Lower leg skin (tissue), 3 donors: ENCODE data around the gene ZNF362.

Experiments
- POLR2A ChIP-seq, 2 donors: fragments of 450-650 bp; IDR thresholded peaks; one replicate each; pipeline ENCODE4 v1.6.1; 2016 to 2017; ENCODE audit warnings: antibody characterized with exemption in 2 of 2, mild to moderate bottlenecking in 1 of 2, moderate library complexity in 1 of 2
- TF ChIP-seq, protein P1 (sequence below), 3 donors: fragments of 450-650 bp; IDR thresholded peaks; one replicate each; pipeline ENCODE4 v1.5.1; 2016; ENCODE audit warnings: antibody characterized with exemption in 3 of 3, mild to moderate bottlenecking in 3 of 3, moderate library complexity in 2 of 3

DNA sequence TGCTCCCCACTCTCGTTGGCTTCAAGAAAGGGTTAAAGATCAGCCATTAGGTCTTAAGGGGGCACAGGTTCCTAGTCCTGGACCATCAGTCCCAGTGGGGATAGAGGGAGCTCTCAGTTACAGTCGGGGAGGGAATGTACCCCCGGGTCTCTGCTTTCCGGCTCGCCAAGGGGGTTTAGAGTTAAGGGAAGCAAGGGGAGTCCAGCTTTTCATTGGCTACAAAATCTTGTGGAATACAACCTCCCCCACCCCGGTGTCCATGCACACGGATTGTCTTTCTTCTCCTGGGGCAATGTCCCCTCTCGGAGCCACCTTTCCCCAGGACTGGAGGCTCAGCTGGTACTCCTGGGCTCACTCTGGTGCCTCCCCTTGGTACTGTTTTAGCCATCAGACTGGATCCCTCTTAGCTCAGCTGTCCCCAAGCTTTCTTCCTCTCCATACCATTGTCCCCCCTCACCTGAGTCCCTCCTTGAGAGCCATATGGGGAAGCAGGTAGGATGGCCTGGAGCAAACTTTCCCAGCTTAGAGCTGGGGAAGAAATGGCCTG is 64.4 kb downstream of the ZNF362 start, which contains the start of gene A3GALT2:
- TF ChIP-seq, protein P1, sequence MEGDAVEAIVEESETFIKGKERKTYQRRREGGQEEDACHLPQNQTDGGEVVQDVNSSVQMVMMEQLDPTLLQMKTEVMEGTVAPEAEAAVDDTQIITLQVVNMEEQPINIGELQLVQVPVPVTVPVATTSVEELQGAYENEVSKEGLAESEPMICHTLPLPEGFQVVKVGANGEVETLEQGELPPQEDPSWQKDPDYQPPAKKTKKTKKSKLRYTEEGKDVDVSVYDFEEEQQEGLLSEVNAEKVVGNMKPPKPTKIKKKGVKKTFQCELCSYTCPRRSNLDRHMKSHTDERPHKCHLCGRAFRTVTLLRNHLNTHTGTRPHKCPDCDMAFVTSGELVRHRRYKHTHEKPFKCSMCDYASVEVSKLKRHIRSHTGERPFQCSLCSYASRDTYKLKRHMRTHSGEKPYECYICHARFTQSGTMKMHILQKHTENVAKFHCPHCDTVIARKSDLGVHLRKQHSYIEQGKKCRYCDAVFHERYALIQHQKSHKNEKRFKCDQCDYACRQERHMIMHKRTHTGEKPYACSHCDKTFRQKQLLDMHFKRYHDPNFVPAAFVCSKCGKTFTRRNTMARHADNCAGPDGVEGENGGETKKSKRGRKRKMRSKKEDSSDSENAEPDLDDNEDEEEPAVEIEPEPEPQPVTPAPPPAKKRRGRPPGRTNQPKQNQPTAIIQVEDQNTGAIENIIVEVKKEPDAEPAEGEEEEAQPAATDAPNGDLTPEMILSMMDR (IDR thresholded peaks at IDR 0.05) = no peak
- TF ChIP-seq POLR2A (IDR thresholded peaks at IDR 0.05) = no peak
